ENCODE measurements around the gene KRT86.

Gene KRT86

GRCh38 chr12:52317468-52318052 lies 43.1 kb downstream of the KRT86 start:
- no peak for DNase-seq

- DNase-seq, result no peak
These were observed 44.0 kb downstream of the KRT86 start for GRCh38 chr12:52318241-52318990.

- DNase-seq, result peak; percentile 20
These were observed 44.7 kb downstream of the KRT86 start for GRCh38 chr12:52319097-52319496.

- no peak for DNase-seq
These were observed 46.4 kb downstream of the KRT86 start, which contains the start of gene KRT83 for GRCh38 chr12:52320784-52321400. Gene KRT83 (minus strand): TSS chr12:52321398. CDS start chr12:52321335, 63 bp downstream.

GRCh38 chr12:52321418-52321817 lies 47.0 kb downstream of the KRT86 start:
- DNase-seq, result peak; percentile 95

GRCh38 chr12:52322069-52322468 lies 47.6 kb downstream of the KRT86 start:
- no peak for DNase-seq

- no peak for DNase-seq
These were observed 48.6 kb downstream of the KRT86 start for GRCh38 chr12:52323001-52323400.

GRCh38 chr12:52323416-52324152 lies 49.1 kb downstream of the KRT86 start:
- DNase-seq, result no peak

- no peak for DNase-seq
These were observed 49.7 kb downstream of the KRT86 start for GRCh38 chr12:52324153-52324444.

- DNase-seq, result peak; percentile 81
These were observed 52.8 kb downstream of the KRT86 start for GRCh38 chr12:52327052-52327829.

GRCh38 chr12:52327830-52328500 lies 53.5 kb downstream of the KRT86 start:
- DNase-seq, result no peak

GRCh38 chr12:52331039-52331438 lies 56.6 kb downstream of the KRT86 start:
- no peak for DNase-seq

- DNase-seq, result no peak
These were observed 57.4 kb downstream of the KRT86 start for GRCh38 chr12:52331833-52332232.

GRCh38 chr12:52332381-52332780 lies 57.9 kb downstream of the KRT86 start:
- no peak for DNase-seq

- no peak for DNase-seq
These were observed 58.9 kb downstream of the KRT86 start for GRCh38 chr12:52333321-52333720.

GRCh38 chr12:52334185-52334584 lies 59.7 kb downstream of the KRT86 start:
- no peak for DNase-seq

GRCh38 chr12:52335598-52336262 lies 61.3 kb downstream of the KRT86 start:
- peak; percentile 89 for DNase-seq

GRCh38 chr12:52336641-52337040 lies 62.2 kb downstream of the KRT86 start:
- DNase-seq, result no peak

- DNase-seq, result no peak
These were observed 62.6 kb downstream of the KRT86 start for GRCh38 chr12:52337054-52337453.

GRCh38 chr12:52338241-52338960 lies 64.0 kb downstream of the KRT86 start:
- no peak for DNase-seq

GRCh38 chr12:52341066-52341580 lies 66.7 kb downstream of the KRT86 start:
- no peak for DNase-seq
